ENCODE measurements around the gene FANCI.

The FANCI gene

DNA sequence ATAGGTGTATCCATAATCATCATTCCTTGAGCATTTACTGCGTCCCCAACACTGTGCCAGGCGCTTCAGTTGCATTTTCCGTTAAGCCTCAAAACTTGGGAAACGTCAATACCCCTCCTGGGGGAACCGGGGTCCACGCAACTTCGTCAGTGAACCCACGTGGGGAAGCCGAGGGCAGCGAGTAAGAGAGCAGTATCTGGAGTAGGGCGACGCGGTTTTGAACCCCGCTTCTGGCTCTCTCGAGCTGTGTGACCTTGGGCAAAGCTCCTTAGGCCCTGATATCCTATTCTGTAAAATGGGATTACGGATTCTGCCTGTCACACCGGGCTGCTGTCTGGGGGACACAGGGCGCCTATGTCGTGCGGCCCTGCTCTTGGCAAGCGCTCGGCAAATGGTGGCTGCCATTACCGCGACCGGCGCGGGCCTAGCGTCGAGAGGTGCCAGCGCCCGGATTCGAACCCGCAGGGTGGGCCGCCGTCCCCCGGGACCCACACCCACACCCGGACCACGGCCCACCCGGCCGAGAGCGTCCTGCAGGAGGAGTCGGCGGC is 90.3 kb downstream of the FANCI start:
- no peak for DNase-seq
- H3K4me3 ChIP-seq (ENCODE audit: low read depth in 1 of 2, low read length in 2 of 2): peak overlapping the region; percentile 68 to 88
- peaks cover 87% of the 10 kb centered on the region for H3K4me1 ChIP-seq (ENCODE audit: insufficient read depth, low read length)
- peaks cover 51% of the 10 kb centered on the region for H4K20me1 ChIP-seq (ENCODE audit: insufficient read depth, low read length)
- peaks cover 51% of the 10 kb centered on the region for H3K36me3 ChIP-seq (ENCODE audit: insufficient read depth, low read length)
- no peaks in the 10 kb centered on the region for H3K9me3 ChIP-seq (ENCODE audit: insufficient read depth, low read length, severe bottlenecking)
- H3K4me2 ChIP-seq (ENCODE audit: insufficient read depth, low read length): peak overlapping the region; percentile 91
- TF ChIP-seq, protein P1, sequence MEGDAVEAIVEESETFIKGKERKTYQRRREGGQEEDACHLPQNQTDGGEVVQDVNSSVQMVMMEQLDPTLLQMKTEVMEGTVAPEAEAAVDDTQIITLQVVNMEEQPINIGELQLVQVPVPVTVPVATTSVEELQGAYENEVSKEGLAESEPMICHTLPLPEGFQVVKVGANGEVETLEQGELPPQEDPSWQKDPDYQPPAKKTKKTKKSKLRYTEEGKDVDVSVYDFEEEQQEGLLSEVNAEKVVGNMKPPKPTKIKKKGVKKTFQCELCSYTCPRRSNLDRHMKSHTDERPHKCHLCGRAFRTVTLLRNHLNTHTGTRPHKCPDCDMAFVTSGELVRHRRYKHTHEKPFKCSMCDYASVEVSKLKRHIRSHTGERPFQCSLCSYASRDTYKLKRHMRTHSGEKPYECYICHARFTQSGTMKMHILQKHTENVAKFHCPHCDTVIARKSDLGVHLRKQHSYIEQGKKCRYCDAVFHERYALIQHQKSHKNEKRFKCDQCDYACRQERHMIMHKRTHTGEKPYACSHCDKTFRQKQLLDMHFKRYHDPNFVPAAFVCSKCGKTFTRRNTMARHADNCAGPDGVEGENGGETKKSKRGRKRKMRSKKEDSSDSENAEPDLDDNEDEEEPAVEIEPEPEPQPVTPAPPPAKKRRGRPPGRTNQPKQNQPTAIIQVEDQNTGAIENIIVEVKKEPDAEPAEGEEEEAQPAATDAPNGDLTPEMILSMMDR (IDR thresholded peaks at IDR 0.05; ENCODE audit: borderline replicate concordance, extremely low read depth, low read length, poor library complexity, severe bottlenecking): no peak
- no peak for TF ChIP-seq EZH2 (IDR thresholded peaks at IDR 0.05; ENCODE audit: borderline replicate concordance, low read depth, low read length, severe bottlenecking)
- ATAC-seq (ENCODE audit: insufficient read depth, low read depth): no peak; the same call in 2 of the 3 replicates
- peak overlapping the region; percentile 68; the same call in 1 of the 2 replicates for H2AFZ ChIP-seq (ENCODE audit: low read depth, low read length)
- peak overlapping the region; percentile 88 for H3K9ac ChIP-seq (ENCODE audit: low read depth, low read length)
- H3K27me3 ChIP-seq (ENCODE audit: insufficient read depth, low read length, poor library complexity): no peaks in the 10 kb centered on the region
- H3K27ac ChIP-seq (ENCODE audit: low read length): peak overlapping the region; percentile 90
- H3K79me2 ChIP-seq (ENCODE audit: insufficient read depth, low read length): peaks cover 56% of the 10 kb centered on the region

DNA sequence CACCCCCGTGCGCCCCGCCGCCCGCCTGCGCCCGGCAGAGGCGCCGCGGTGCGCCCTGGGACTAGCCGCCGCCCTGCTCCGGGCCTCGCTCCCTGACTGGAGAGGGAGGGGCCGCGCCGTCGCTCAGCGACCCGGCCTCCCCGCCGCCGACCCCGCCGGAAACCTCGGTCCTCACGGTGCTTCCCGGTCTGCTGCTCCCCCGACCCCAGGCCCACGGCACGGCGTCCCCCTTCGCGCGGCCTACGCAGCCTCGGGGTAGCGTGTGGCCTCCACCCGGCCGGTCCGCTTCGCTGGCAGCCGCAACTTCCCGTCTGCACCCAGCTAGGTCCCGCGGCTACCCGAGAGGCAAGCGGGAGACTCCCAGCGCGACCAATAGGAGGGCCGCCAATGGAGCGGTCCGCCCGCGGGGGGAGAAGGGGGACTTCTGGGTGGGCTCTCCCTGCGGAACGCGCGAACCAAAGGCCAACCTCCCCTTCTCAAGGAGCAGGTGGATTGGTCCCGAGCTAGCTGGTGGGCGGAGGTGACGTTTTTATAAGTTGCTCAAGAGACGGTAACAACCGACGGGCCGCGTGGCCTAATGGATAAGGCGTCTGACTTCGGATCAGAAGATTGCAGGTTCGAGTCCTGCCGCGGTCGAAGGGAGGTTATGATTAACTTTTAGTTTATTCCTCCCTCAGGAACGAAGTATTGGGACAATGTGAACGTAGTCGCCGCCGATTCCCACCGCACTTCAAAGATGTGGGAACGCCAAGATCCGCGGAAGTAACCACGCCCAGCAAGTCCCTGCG is 90.9 kb downstream of the FANCI start, which contains the start of gene POLG:
Gene POLG (minus strand): TSS at position 315 of the 788 bp plus-strand sequence. CDS start 1,070 bp downstream, outside the sequence.
- peaks cover 80% of the 10 kb centered on the region for H3K4me1 ChIP-seq (ENCODE audit: insufficient read depth, low read length)

DNA sequence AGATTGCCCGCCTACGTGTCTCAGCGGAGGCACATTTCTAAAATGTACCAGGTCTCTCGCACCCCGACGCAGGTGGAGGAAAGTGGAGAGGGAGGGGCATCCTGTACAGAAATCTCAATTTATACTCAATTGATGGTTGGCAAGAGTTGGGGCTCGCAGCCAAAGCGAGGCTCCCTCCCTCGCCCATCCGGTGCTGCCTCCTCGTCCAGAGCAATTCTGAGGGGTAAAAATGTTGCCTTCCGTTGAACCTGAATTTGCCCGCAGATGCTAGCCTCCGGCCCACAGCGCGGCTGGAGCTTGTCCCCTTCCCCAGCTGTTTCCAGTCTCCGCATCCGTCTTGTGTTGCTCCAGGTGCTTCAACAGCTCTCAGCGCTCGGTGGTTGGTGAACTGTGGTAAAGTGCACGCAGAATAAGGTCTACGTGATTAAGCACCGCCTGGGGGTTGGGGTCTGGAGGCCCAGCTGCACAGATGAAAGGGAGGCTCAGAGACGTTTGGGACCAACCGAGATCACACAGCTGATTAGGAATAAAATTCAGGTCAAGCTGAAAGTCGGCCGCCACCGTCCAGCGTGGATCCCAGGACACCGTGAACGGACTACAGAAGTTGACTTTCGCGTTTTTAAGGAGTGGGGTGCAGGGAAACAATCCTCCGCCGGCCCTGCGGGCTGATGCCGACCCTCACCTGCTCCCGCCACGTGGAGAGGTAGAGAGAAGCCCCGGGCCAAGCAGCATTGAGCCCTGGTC is 91.7 kb downstream of the FANCI start:
- H2AFZ ChIP-seq (ENCODE audit: low read depth, low read length): peak overlapping the region; percentile 62
- H3K27ac ChIP-seq (ENCODE audit: low read length): peak overlapping the region; percentile 97
- H3K4me1 ChIP-seq (ENCODE audit: insufficient read depth, low read length): peaks cover 72% of the 10 kb centered on the region
- peak overlapping the region; percentile 73 for H3K4me2 ChIP-seq (ENCODE audit: insufficient read depth, low read length)
- peaks cover 37% of the 10 kb centered on the region for H3K36me3 ChIP-seq (ENCODE audit: insufficient read depth, low read length)
- peaks cover 36% of the 10 kb centered on the region for H4K20me1 ChIP-seq (ENCODE audit: insufficient read depth, low read length)
- DNase-seq (peak; percentile 89), ATAC-seq (ENCODE audit: insufficient read depth, low read depth) (peak; percentile 59)
- H3K79me2 ChIP-seq (ENCODE audit: insufficient read depth, low read length): peaks cover 41% of the 10 kb centered on the region
- H3K9ac ChIP-seq (ENCODE audit: low read depth, low read length): peak overlapping the region; percentile 88
- TF ChIP-seq, protein P1 (IDR thresholded peaks at IDR 0.05; ENCODE audit: borderline replicate concordance, extremely low read depth, low read length, poor library complexity, severe bottlenecking): no peak
- no peak for TF ChIP-seq EZH2 (IDR thresholded peaks at IDR 0.05; ENCODE audit: borderline replicate concordance, low read depth, low read length, severe bottlenecking)
- no peaks in the 10 kb centered on the region for H3K27me3 ChIP-seq (ENCODE audit: insufficient read depth, low read length, poor library complexity)
- H3K9me3 ChIP-seq (ENCODE audit: insufficient read depth, low read length, severe bottlenecking): no peaks in the 10 kb centered on the region
- peak overlapping the region; percentile 13 to 61; a peak in 3 of 4 replicates for H3K4me3 ChIP-seq (ENCODE audit: low read depth in 1 of 2, low read length in 2 of 2)

More for the DNA sequence above, 90.9 kb downstream of the FANCI start, which contains the start of gene POLG:
- ATAC-seq (ENCODE audit: insufficient read depth, low read depth) (peak; percentile 86), DNase-seq (peak; percentile 97)
- H3K27me3 ChIP-seq (ENCODE audit: insufficient read depth, low read length, poor library complexity): no peaks in the 10 kb centered on the region
- no peaks in the 10 kb centered on the region for H3K9me3 ChIP-seq (ENCODE audit: insufficient read depth, low read length, severe bottlenecking)
- no peak for TF ChIP-seq EZH2 (IDR thresholded peaks at IDR 0.05; ENCODE audit: borderline replicate concordance, low read depth, low read length, severe bottlenecking)
- TF ChIP-seq, protein P1 (IDR thresholded peaks at IDR 0.05; ENCODE audit: borderline replicate concordance, extremely low read depth, low read length, poor library complexity, severe bottlenecking): no peak
- peaks cover 49% of the 10 kb centered on the region for H3K79me2 ChIP-seq (ENCODE audit: insufficient read depth, low read length)
- H3K4me3 ChIP-seq (ENCODE audit: low read depth in 1 of 2, low read length in 2 of 2): peak within 1 kb of the TSS; percentile 68 to 88
- peaks cover 44% of the 10 kb centered on the region for H3K36me3 ChIP-seq (ENCODE audit: insufficient read depth, low read length)
- H3K9ac ChIP-seq (ENCODE audit: low read depth, low read length): peak within 1 kb of the TSS; percentile 88
- peaks cover 44% of the 10 kb centered on the region for H4K20me1 ChIP-seq (ENCODE audit: insufficient read depth, low read length)
- peak within 1 kb of the TSS; percentile 68 for H2AFZ ChIP-seq (ENCODE audit: low read depth, low read length)
- peak within 1 kb of the TSS; percentile 97 for H3K27ac ChIP-seq (ENCODE audit: low read length)
- peak within 1 kb of the TSS; percentile 91 for H3K4me2 ChIP-seq (ENCODE audit: insufficient read depth, low read length)

Measured in DND-41 (cell line).